Motor neuron (in vitro differentiated cells): ENCODE measurements around the gene BMP8A. TPM values are rescaled to one million over a fixed set of nuclear protein-coding genes. Genes with fewer than 3 reads are reported as not detected.
A peak's percentile ranks its signal among the peaks of the same experiment; 100 is the strongest.
"Not testable (repeated sequence)": the region's sequence is repeated elsewhere in the genome, so short reads cannot be mapped to it uniquely, and the experiment has no call there.

Experiments
- ATAC-seq, 8 experiments: fragments of 200-7000 bp; cut with Tn5 transposase; replicated peaks in 6 of 8; 2 replicates each; pipeline ENCODE4 v1.8.0; 2021; ENCODE audit warnings: mild to moderate bottlenecking in 8 of 8, moderate library complexity in 8 of 8
- H3K27ac ChIP-seq, 2 donors: fragments of 250-450 bp; sonication (Bioruptor Pico); 2 replicates each; pipeline ENCODE4 v1.9.0; 2021; ENCODE audit warnings: antibody characterized with exemption in 2 of 2, mild to moderate bottlenecking in 2 of 2, moderate library complexity in 1 of 2
- H3K4me1 ChIP-seq, 2 donors: fragments of 250-450 bp; sonication (Bioruptor Pico); replicated peaks in 1 of 2; 2 replicates each; pipeline ENCODE4 v1.6.1; 2021; ENCODE audit warnings: antibody characterized with exemption in 2 of 2, mild to moderate bottlenecking in 2 of 2, moderate library complexity in 1 of 2
- H3K4me3 ChIP-seq, 5 donors: fragments of 250-450 bp; sonication (Bioruptor Pico); 2 replicates each; pipeline ENCODE4 v1.9.0; 2021; ENCODE audit warnings: antibody characterized with exemption in 5 of 5, mild to moderate bottlenecking in 5 of 5, moderate library complexity in 4 of 5
- WGBS, 10 experiments: fragments of 450-650 bp; shearing (Covaris generic); methylation state at CpG; one replicate each; pipeline ENCODE4 v1.0.0; 2022; 5-methylcytosine and 5-hydroxymethylcytosine counted together
- in situ Hi-C, 9 experiments: fragments of 400-800 bp; cut with MboI; loops; one replicate each; pipeline ENCODE4 v1.15.0; 2021; ENCODE audit warnings: low sequenced_read_pairs in 9 of 9, low pct_unique_long_range_greater_than_20kb in 2 of 9; ENCODE audit not compliant: unreplicated experiment in 9 of 9
- total RNA-seq, 8 experiments: library from RNA; unstranded; fragments of 300-600 nt; gene quantifications; 2 replicates each; pipeline versions ENCODE4 v1.2.3 to v1.2.4, GENCODE V29; 2022

Gene BMP8A
- total RNA-seq, result under 1 TPM in 4 of 8 experiments, not detected in 4; 0.16 to 0.43 (median 0.22) TPM

- in situ Hi-C loops, result no loop called here
- peak; percentile 80 to 89 (median 83) for ATAC-seq
- peak within 1 kb of the TSS; percentile 29 to 54 (median 39) for H3K4me3 ChIP-seq
Measured at GRCh38 chr1:39491146-39491921, at the start of gene BMP8A. Gene BMP8A, plus strand, starts transcription at chr1:39491636. Its CDS starts 356 bp downstream, at chr1:39491992.

GRCh38 chr1:39441797-39442196, 49.6 kb upstream of the BMP8A start:
- in situ Hi-C loops, result no loop called here
- no peak for ATAC-seq
- H3K27ac ChIP-seq, result no peak overlapping the region
- H3K4me1 ChIP-seq, result peaks cover 0 to 4% of the 10 kb centered on the region in 2 donors
- no peak overlapping the region for H3K4me3 ChIP-seq

More at GRCh38 chr1:39491146-39491921, at the start of gene BMP8A:
- H3K27ac ChIP-seq, result no peak within 1 kb of the TSS
- 0 to 3% methylated on average over 13 to 30 of the region's 112 CpGs; no CpG with 5 or more reads in 8 of the 10 experiments for WGBS, 10 experiments
- no peaks in the 10 kb centered on the region for H3K4me1 ChIP-seq

GRCh38 chr1:39445573-39445972, 45.9 kb upstream of the BMP8A start:
- Histone ChIP-seq H3K27ac (no peak overlapping the region), H3K4me3 (no peak overlapping the region), H3K4me1 (peaks cover 3 to 8% of the 10 kb centered on the region in 2 donors)
- in situ Hi-C loops, result no loop called here
- WGBS, 10 experiments, result 80 to 100% (median 94%) methylated on average over 1 to 2 of the region's 2 CpGs; no CpG with 5 or more reads in 3 of the 10 experiments
- no peak for ATAC-seq

- Histone ChIP-seq H3K4me3 (no peak overlapping the region), H3K27ac (peak overlapping the region in 1 of 2 donors; percentile 0), H3K4me1 (peaks cover 3 to 8% of the 10 kb centered on the region in 2 donors)
- in situ Hi-C loops, result no loop called here
- 58 to 100% (median 80%) methylated on average over 4 to 5 of the region's 5 CpGs for WGBS, 10 experiments
- peak in 4 of 8 experiments; percentile 21 to 88 (median 70) for ATAC-seq
Measured at GRCh38 chr1:39446986-39447567, 44.4 kb upstream of the BMP8A start.

GRCh38 chr1:39450041-39450440, 41.4 kb upstream of the BMP8A start:
- ATAC-seq, H3K27ac ChIP-seq, H3K4me1 ChIP-seq, H3K4me3 ChIP-seq: not testable (repeated sequence)
- WGBS, 10 experiments, result 89 to 100% (median 98%) methylated on average over 2 to 4 of the region's 4 CpGs; no CpG with 5 or more reads in 3 of the 10 experiments
- in situ Hi-C loops, result loop anchor here in 1 of 9 experiments (25.0 kb wide), 1 partner anchor 112 kb away; no protein-coding TSS in a partner anchor

GRCh38 chr1:39450956-39451606, 40.4 kb upstream of the BMP8A start:
- peak in 2 of 8 experiments; percentile 66 to 90 for ATAC-seq
- WGBS, 10 experiments, result 10 to 100% (median 89%) methylated on average over 1 to 10 of the region's 10 CpGs
- Histone ChIP-seq H3K4me1 (peaks cover 3 to 8% of the 10 kb centered on the region in 2 donors), H3K4me3 (no peak overlapping the region), H3K27ac (no peak overlapping the region)
- in situ Hi-C loops, result loop anchor here in 1 of 9 experiments (25.0 kb wide), 1 partner anchor 111 kb away; no protein-coding TSS in a partner anchor

- H3K4me1 ChIP-seq, result peaks cover 3 to 4% of the 10 kb centered on the region in 2 donors
- ATAC-seq, result no peak
- no peak overlapping the region for H3K27ac ChIP-seq
- H3K4me3 ChIP-seq, result no peak overlapping the region
- in situ Hi-C loops, result loop anchor here in 1 of 9 experiments (25.0 kb wide), 1 partner anchor 110 kb away; no protein-coding TSS in a partner anchor
- 88 to 100% (median 94%) methylated on average over 2 to 7 of the region's 7 CpGs; no CpG with 5 or more reads in 1 of the 10 experiments for WGBS, 10 experiments
Measured at GRCh38 chr1:39452081-39452480, 39.4 kb upstream of the BMP8A start.

GRCh38 chr1:39452540-39452939, 38.9 kb upstream of the BMP8A start:
- 87 to 100% (median 96%) methylated on average over 2 to 5 of the region's 5 CpGs; no CpG with 5 or more reads in 1 of the 10 experiments for WGBS, 10 experiments
- H3K27ac ChIP-seq, result no peak overlapping the region
- H3K4me1 ChIP-seq, result peaks cover 1 to 2% of the 10 kb centered on the region in 2 donors
- in situ Hi-C loops, result loop anchor here in 1 of 9 experiments (25.0 kb wide), 1 partner anchor 110 kb away; no protein-coding TSS in a partner anchor
- H3K4me3 ChIP-seq, result no peak overlapping the region
- ATAC-seq, result no peak

GRCh38 chr1:39453603-39454002, 37.8 kb upstream of the BMP8A start:
- H3K4me3 ChIP-seq, result no peak overlapping the region

GRCh38 chr1:39458991-39459390, 32.4 kb upstream of the BMP8A start:
- WGBS, 10 experiments, result 80 to 100% (median 91%) methylated on average over 1 to 4 of the region's 4 CpGs; no CpG with 5 or more reads in 2 of the 10 experiments
- in situ Hi-C loops, result loop anchor here in 1 of 9 experiments (25.0 kb wide), 1 partner anchor 103 kb away; no protein-coding TSS in a partner anchor
- Histone ChIP-seq H3K27ac (no peak overlapping the region), H3K4me3 (no peak overlapping the region), H3K4me1 (no peaks in the 10 kb centered on the region)
- ATAC-seq, result no peak

More at GRCh38 chr1:39453603-39454002, 37.8 kb upstream of the BMP8A start:
- Histone ChIP-seq H3K27ac (no peak overlapping the region), H3K4me1 (no peaks in the 10 kb centered on the region)
- in situ Hi-C loops, result loop anchor here in 1 of 9 experiments (25.0 kb wide), 1 partner anchor 109 kb away; no protein-coding TSS in a partner anchor
- 44 to 100% (median 92%) methylated on average over 3 to 8 of the region's 8 CpGs; no CpG with 5 or more reads in 2 of the 10 experiments for WGBS, 10 experiments
- peak in 2 of 8 experiments; percentile 28 to 71 for ATAC-seq

GRCh38 chr1:39462074-39462473, 29.4 kb upstream of the BMP8A start:
- H3K27ac ChIP-seq, result no peak overlapping the region
- in situ Hi-C loops, result loop anchor here in 1 of 9 experiments (25.0 kb wide), 1 partner anchor 100 kb away; no protein-coding TSS in a partner anchor
- H3K4me1 ChIP-seq, result no peaks in the 10 kb centered on the region
- WGBS, 10 experiments, result 20 to 86% (median 67%) methylated on average over 1 of the region's 1 CpG; no CpG with 5 or more reads in 5 of the 10 experiments
- ATAC-seq, result no peak
- no peak overlapping the region for H3K4me3 ChIP-seq

GRCh38 chr1:39466413-39467107, 24.9 kb upstream of the BMP8A start:
- Histone ChIP-seq H3K4me3 (no peak overlapping the region), H3K27ac (no peak overlapping the region), H3K4me1 (no peaks in the 10 kb centered on the region)
- 0 to 100% (median 89%) methylated on average over 2 to 3 of the region's 3 CpGs; no CpG with 5 or more reads in 4 of the 10 experiments for WGBS, 10 experiments
- in situ Hi-C loops, result loop anchor here in 1 of 9 experiments (25.0 kb wide), 1 partner anchor 96 kb away; no protein-coding TSS in a partner anchor
- ATAC-seq, result peak in 3 of 8 experiments; percentile 47 to 90 (median 82)
